WTC11 (cell line): ENCODE measurements around the gene PRKD1. TPM values are rescaled to one million over a fixed set of nuclear protein-coding genes. Genes with fewer than 3 reads are reported as not detected.

Experiments used
- ATAC-seq: fragments of 200-7000 bp; cut with Tn5 transposase; 2 replicates; pipeline ENCODE4 v1.10.0; 2021; ENCODE audit warnings: mild to moderate bottlenecking, moderate library complexity
- CTCF ChIA-PET: fragments of 300-600 bp; sonication (Branson Sonifier 250); formaldehyde crosslinking; loops from one replicate; lab custom pipeline; 2021; ENCODE audit warnings: antibody characterized with exemption; lab: Charles Lee
- POLR2A ChIA-PET: fragments of 350-600 bp; sonication (Branson Sonifier 250); formaldehyde crosslinking; loops from one replicate; lab custom pipeline; 2021; ENCODE audit warnings: antibody characterized with exemption; lab: Charles Lee
- DNase-seq: peaks from one replicate; pipeline ENCODE4 v3.0.0; 2021; ENCODE audit warnings: low spot score
- H3K27ac Mint-ChIP-seq: 2 replicates; pipeline ENCODE4 v1.8.0; 2021; ENCODE audit warnings: mixed read lengths
- H3K27me3 Mint-ChIP-seq: 2 replicates; pipeline ENCODE4 v1.8.0; 2021; ENCODE audit warnings: low read depth, mild to moderate bottlenecking, moderate library complexity, mixed read lengths
- H3K36me3 Mint-ChIP-seq: 2 replicates; pipeline ENCODE4 v1.8.0; 2021; ENCODE audit warnings: mixed read lengths
- H3K4me1 Mint-ChIP-seq: 2 replicates; pipeline ENCODE4 v1.8.0; 2022; ENCODE audit warnings: mixed read lengths
- H3K4me3 Mint-ChIP-seq: 2 replicates; pipeline ENCODE4 v1.8.0; 2021; ENCODE audit warnings: mild to moderate bottlenecking, moderate library complexity, mixed read lengths
- H3K9me3 Mint-ChIP-seq: 2 replicates; pipeline ENCODE4 v1.8.0; 2021; ENCODE audit warnings: mixed read lengths
- ELF4 ChIP-seq: sonication (generic); formaldehyde crosslinking; IDR thresholded peaks from 2 replicates; pipeline ENCODE4 v1.8.1; 2022; ENCODE audit warnings: low read depth, mild to moderate bottlenecking, moderate library complexity, missing genetic modification reagents
- EMX1 ChIP-seq: fragments of 250-450 bp; sonication (Bioruptor Pico); IDR thresholded peaks from 2 replicates; pipeline ENCODE4 v1.8.0; 2021; ENCODE audit warnings: mild to moderate bottlenecking
- FOXJ3 ChIP-seq: sonication (generic); formaldehyde crosslinking; IDR thresholded peaks from 2 replicates; pipeline ENCODE4 v1.9.0; 2021; ENCODE audit warnings: missing genetic modification reagents, mild to moderate bottlenecking, borderline replicate concordance
- MAX ChIP-seq: sonication (generic); formaldehyde crosslinking; IDR thresholded peaks from 2 replicates; pipeline ENCODE4 v1.8.0; 2022; ENCODE audit warnings: mild to moderate bottlenecking, missing genetic modification reagents
- MXD4 ChIP-seq: fragments of 250-450 bp; sonication (Bioruptor Pico); IDR thresholded peaks from 2 replicates; pipeline ENCODE4 v1.8.0; 2021; ENCODE audit warnings: mild to moderate bottlenecking, moderate library complexity, borderline replicate concordance
- NR1H2 ChIP-seq: sonication (generic); formaldehyde crosslinking; IDR thresholded peaks from 2 replicates; pipeline ENCODE4 v1.9.0; 2021; ENCODE audit warnings: mild to moderate bottlenecking, moderate library complexity, missing genetic modification reagents
- NR2C2 ChIP-seq: sonication (generic); formaldehyde crosslinking; IDR thresholded peaks from 2 replicates; pipeline ENCODE4 v1.8.0; 2022; ENCODE audit warnings: mild to moderate bottlenecking, missing genetic modification reagents
- ZMAT4 ChIP-seq: fragments of 250-450 bp; sonication (Bioruptor Pico); IDR thresholded peaks from 2 replicates; pipeline ENCODE4 v1.9.0; 2021; ENCODE audit warnings: mild to moderate bottlenecking
- ZNF232 ChIP-seq: sonication (generic); formaldehyde crosslinking; IDR thresholded peaks from 2 replicates; pipeline ENCODE4 v1.8.0; 2022; ENCODE audit warnings: mild to moderate bottlenecking, missing genetic modification reagents
- ZNF512 ChIP-seq: sonication (generic); formaldehyde crosslinking; IDR thresholded peaks from 2 replicates; pipeline ENCODE4 v1.8.1; 2022; ENCODE audit warnings: missing genetic modification reagents, borderline replicate concordance
- total RNA-seq: library from RNA; stranded (reverse); gene quantifications from 3 replicates; pipeline ENCODE4 v1.2.3, GENCODE V29; 2021
- TF ChIP-seq, protein P1 (sequence below): fragments of 250-450 bp; sonication (Bioruptor Pico); IDR thresholded peaks from 2 replicates; pipeline ENCODE4 v1.9.0; 2021; ENCODE audit warnings: mild to moderate bottlenecking, borderline replicate concordance
- TF ChIP-seq, protein P2 (sequence below): sonication (generic); formaldehyde crosslinking; IDR thresholded peaks from 2 replicates; pipeline ENCODE4 v1.8.1; 2023; ENCODE audit warnings: mild to moderate bottlenecking, missing genetic modification reagents, borderline replicate concordance
- TF ChIP-seq, protein P3 (sequence below): sonication (generic); formaldehyde crosslinking; IDR thresholded peaks from 2 replicates; pipeline ENCODE4 v1.8.1; 2023; ENCODE audit warnings: mild to moderate bottlenecking, moderate library complexity, missing genetic modification reagents
- TF ChIP-seq, protein P4 (sequence below): fragments of 200-600 bp; IDR thresholded peaks from 2 replicates; pipeline ENCODE4 v1.8.0; 2022; ENCODE audit warnings: antibody characterized with exemption
- TF ChIP-seq, protein P5 (sequence below): sonication (generic); formaldehyde crosslinking; IDR thresholded peaks from 2 replicates; pipeline ENCODE4 v1.8.1; 2023; ENCODE audit warnings: mild to moderate bottlenecking, missing genetic modification reagents, moderate library complexity

Gene PRKD1
- total RNA-seq, 1 experiment from 2014 or later = 7.6 TPM

DNA sequence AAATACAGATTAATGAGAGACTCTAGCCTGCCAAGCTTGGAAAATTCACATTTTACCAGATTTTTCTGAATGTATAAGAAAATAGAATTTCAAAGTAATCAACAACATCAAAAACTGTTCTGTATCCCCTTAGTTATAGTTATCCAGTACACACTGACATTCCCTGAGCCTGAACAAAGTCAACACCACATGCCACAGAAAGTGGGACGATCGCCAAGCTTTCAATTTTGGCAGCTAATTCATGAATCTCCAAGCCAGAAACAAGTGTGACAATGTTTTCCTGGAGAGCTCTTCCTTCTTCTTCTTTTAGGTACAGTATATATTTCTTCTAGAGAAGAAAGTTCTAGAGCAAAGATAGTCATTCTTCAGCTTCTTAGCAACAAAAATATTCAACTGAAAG lies 290.2 kb downstream of the PRKD1 start (continued):
- TF ChIP-seq MAX = no peak
- no peak for TF ChIP-seq ZNF512
- TF ChIP-seq, protein P1, sequence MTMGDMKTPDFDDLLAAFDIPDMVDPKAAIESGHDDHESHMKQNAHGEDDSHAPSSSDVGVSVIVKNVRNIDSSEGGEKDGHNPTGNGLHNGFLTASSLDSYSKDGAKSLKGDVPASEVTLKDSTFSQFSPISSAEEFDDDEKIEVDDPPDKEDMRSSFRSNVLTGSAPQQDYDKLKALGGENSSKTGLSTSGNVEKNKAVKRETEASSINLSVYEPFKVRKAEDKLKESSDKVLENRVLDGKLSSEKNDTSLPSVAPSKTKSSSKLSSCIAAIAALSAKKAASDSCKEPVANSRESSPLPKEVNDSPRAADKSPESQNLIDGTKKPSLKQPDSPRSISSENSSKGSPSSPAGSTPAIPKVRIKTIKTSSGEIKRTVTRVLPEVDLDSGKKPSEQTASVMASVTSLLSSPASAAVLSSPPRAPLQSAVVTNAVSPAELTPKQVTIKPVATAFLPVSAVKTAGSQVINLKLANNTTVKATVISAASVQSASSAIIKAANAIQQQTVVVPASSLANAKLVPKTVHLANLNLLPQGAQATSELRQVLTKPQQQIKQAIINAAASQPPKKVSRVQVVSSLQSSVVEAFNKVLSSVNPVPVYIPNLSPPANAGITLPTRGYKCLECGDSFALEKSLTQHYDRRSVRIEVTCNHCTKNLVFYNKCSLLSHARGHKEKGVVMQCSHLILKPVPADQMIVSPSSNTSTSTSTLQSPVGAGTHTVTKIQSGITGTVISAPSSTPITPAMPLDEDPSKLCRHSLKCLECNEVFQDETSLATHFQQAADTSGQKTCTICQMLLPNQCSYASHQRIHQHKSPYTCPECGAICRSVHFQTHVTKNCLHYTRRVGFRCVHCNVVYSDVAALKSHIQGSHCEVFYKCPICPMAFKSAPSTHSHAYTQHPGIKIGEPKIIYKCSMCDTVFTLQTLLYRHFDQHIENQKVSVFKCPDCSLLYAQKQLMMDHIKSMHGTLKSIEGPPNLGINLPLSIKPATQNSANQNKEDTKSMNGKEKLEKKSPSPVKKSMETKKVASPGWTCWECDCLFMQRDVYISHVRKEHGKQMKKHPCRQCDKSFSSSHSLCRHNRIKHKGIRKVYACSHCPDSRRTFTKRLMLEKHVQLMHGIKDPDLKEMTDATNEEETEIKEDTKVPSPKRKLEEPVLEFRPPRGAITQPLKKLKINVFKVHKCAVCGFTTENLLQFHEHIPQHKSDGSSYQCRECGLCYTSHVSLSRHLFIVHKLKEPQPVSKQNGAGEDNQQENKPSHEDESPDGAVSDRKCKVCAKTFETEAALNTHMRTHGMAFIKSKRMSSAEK = no peak
- no peak for TF ChIP-seq FOXJ3 (CRISPR knock-in tag)
- TF ChIP-seq, protein P2, sequence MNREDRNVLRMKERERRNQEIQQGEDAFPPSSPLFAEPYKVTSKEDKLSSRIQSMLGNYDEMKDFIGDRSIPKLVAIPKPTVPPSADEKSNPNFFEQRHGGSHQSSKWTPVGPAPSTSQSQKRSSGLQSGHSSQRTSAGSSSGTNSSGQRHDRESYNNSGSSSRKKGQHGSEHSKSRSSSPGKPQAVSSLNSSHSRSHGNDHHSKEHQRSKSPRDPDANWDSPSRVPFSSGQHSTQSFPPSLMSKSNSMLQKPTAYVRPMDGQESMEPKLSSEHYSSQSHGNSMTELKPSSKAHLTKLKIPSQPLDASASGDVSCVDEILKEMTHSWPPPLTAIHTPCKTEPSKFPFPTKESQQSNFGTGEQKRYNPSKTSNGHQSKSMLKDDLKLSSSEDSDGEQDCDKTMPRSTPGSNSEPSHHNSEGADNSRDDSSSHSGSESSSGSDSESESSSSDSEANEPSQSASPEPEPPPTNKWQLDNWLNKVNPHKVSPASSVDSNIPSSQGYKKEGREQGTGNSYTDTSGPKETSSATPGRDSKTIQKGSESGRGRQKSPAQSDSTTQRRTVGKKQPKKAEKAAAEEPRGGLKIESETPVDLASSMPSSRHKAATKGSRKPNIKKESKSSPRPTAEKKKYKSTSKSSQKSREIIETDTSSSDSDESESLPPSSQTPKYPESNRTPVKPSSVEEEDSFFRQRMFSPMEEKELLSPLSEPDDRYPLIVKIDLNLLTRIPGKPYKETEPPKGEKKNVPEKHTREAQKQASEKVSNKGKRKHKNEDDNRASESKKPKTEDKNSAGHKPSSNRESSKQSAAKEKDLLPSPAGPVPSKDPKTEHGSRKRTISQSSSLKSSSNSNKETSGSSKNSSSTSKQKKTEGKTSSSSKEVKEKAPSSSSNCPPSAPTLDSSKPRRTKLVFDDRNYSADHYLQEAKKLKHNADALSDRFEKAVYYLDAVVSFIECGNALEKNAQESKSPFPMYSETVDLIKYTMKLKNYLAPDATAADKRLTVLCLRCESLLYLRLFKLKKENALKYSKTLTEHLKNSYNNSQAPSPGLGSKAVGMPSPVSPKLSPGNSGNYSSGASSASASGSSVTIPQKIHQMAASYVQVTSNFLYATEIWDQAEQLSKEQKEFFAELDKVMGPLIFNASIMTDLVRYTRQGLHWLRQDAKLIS (CRISPR knock-in tag) = no peak
- TF ChIP-seq, protein P3, sequence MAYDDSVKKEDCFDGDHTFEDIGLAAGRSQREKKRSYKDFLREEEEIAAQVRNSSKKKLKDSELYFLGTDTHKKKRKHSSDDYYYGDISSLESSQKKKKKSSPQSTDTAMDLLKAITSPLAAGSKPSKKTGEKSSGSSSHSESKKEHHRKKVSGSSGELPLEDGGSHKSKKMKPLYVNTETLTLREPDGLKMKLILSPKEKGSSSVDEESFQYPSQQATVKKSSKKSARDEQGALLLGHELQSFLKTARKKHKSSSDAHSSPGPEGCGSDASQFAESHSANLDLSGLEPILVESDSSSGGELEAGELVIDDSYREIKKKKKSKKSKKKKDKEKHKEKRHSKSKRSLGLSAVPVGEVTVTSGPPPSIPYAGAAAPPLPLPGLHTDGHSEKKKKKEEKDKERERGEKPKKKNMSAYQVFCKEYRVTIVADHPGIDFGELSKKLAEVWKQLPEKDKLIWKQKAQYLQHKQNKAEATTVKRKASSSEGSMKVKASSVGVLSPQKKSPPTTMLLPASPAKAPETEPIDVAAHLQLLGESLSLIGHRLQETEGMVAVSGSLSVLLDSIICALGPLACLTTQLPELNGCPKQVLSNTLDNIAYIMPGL = no peak
- TF ChIP-seq NR1H2 = no peak
- TF ChIP-seq ZNF232 (CRISPR knock-in tag) = no peak
- TF ChIP-seq MXD4 (CRISPR knock-in tag) = no peak
- no peak for TF ChIP-seq NR2C2 (CRISPR knock-in tag)

- ChIA-PET POLR2A (interaction anchor here (0.6 kb wide), 1 partner anchor 20 kb away, joined by 3 read pairs; no protein-coding TSS in a partner anchor), CTCF (no interaction called here)
- H3K27ac Mint-ChIP-seq = no peak overlapping the region
- no peaks in the 10 kb centered on the region for H3K36me3 Mint-ChIP-seq
- no peak overlapping the region for H3K4me3 Mint-ChIP-seq
- DNase-seq = no peak
- H3K27me3 Mint-ChIP-seq = no peaks in the 10 kb centered on the region
- ATAC-seq = no peak
- H3K4me1 Mint-ChIP-seq = no peaks in the 10 kb centered on the region
- H3K9me3 Mint-ChIP-seq = no peaks in the 10 kb centered on the region
- no peak for TF ChIP-seq ELF4
- TF ChIP-seq, protein P4, sequence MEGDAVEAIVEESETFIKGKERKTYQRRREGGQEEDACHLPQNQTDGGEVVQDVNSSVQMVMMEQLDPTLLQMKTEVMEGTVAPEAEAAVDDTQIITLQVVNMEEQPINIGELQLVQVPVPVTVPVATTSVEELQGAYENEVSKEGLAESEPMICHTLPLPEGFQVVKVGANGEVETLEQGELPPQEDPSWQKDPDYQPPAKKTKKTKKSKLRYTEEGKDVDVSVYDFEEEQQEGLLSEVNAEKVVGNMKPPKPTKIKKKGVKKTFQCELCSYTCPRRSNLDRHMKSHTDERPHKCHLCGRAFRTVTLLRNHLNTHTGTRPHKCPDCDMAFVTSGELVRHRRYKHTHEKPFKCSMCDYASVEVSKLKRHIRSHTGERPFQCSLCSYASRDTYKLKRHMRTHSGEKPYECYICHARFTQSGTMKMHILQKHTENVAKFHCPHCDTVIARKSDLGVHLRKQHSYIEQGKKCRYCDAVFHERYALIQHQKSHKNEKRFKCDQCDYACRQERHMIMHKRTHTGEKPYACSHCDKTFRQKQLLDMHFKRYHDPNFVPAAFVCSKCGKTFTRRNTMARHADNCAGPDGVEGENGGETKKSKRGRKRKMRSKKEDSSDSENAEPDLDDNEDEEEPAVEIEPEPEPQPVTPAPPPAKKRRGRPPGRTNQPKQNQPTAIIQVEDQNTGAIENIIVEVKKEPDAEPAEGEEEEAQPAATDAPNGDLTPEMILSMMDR = no peak
- TF ChIP-seq, protein P5, sequence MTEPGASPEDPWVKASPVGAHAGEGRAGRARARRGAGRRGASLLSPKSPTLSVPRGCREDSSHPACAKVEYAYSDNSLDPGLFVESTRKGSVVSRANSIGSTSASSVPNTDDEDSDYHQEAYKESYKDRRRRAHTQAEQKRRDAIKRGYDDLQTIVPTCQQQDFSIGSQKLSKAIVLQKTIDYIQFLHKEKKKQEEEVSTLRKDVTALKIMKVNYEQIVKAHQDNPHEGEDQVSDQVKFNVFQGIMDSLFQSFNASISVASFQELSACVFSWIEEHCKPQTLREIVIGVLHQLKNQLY (CRISPR knock-in tag) = no peak
- TF ChIP-seq ZMAT4 (CRISPR knock-in tag) = no peak
- TF ChIP-seq EMX1 = no peak
Measured at GRCh38 chr14:29636870-29637269, 290.8 kb downstream of the PRKD1 start.
